H1 (cell line): ENCODE measurements around the gene MYORG.

Source experiments
- CREB1 ChIP-seq: IDR thresholded peaks from 2 replicates; pipeline ENCODE4 v1.6.1; 2012; ENCODE audit warnings: inconsistent platforms
- EZH2 ChIP-seq: fragments of 200-600 bp; sonication (generic); IDR thresholded peaks from 2 replicates; pipeline ENCODE4 v1.7.1; 2012; ENCODE audit warnings: low read depth, mild to moderate bottlenecking, moderate library complexity, low read length, inconsistent platforms; ENCODE audit not compliant: severe bottlenecking
- RFX5 ChIP-seq: IDR thresholded peaks from 2 replicates; pipeline ENCODE4 v1.6.1; 2011; ENCODE audit warnings: low read depth, low read length, improper control_type of control experiment, borderline replicate concordance
- RXRA ChIP-seq: IDR thresholded peaks from 2 replicates; pipeline ENCODE4 v1.6.1; 2011; ENCODE audit warnings: low read depth, mild to moderate bottlenecking, low read length, moderate library complexity; ENCODE audit not compliant: insufficient read depth
- SP1 ChIP-seq: IDR thresholded peaks from 2 replicates; pipeline ENCODE4 v1.6.1; 2011; ENCODE audit warnings: low read depth, low read length
- TF ChIP-seq, protein P1 (sequence below), 3 experiments: IDR thresholded peaks; 1 replicate in 2 of 3; 2 replicates in 1 of 3; pipeline versions ENCODE4 v1.5.1 to v1.6.1; 2011; ENCODE audit warnings: low read length in 3 of 3, mild to moderate bottlenecking in 3 of 3, inconsistent platforms in 2 of 3, low read depth in 1 of 3, moderate library complexity in 1 of 3; ENCODE audit not compliant: insufficient read depth in 1 of 3; ENCODE audit errors: control extremely low read depth in 1 of 3

DNA sequence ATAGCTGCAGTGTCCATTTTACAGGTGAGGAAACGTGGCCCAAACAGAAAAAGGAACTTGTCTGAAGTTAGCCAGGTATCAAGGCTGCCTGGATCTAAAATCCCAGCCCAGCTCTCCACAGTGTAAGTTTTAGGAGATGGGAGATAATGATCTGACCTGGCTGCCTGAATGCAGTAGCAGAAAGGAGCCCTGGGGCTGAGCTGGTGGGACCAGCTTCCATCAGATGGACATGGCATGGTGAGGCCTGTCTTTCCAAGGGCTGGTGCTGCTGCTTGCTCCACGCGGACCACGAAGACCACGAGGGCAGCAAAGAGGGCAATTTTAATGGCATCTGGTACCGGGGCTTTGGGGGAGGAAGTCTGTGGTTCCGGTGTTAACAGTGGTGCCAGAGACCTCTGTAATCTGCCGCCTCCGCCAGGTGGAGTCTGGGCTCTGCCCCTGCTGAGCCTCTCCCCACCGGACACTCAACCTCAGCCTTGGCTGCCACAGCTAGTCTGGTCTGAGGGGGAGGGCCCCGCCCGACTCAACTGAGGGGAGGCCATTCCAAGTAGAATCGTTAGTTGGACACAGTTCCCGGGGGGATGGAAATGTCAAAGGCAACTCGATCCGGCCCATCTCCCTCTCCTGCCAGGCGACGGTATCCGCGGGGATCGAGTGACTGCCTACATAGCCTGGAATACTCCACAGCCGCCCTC is 650 bp downstream of the MYORG start:
- TF ChIP-seq EZH2, result no peak
- TF ChIP-seq, protein P1, sequence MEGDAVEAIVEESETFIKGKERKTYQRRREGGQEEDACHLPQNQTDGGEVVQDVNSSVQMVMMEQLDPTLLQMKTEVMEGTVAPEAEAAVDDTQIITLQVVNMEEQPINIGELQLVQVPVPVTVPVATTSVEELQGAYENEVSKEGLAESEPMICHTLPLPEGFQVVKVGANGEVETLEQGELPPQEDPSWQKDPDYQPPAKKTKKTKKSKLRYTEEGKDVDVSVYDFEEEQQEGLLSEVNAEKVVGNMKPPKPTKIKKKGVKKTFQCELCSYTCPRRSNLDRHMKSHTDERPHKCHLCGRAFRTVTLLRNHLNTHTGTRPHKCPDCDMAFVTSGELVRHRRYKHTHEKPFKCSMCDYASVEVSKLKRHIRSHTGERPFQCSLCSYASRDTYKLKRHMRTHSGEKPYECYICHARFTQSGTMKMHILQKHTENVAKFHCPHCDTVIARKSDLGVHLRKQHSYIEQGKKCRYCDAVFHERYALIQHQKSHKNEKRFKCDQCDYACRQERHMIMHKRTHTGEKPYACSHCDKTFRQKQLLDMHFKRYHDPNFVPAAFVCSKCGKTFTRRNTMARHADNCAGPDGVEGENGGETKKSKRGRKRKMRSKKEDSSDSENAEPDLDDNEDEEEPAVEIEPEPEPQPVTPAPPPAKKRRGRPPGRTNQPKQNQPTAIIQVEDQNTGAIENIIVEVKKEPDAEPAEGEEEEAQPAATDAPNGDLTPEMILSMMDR (IDR thresholded peaks at IDR 0.05; ENCODE audit: control extremely low read depth in 1 of 3, insufficient read depth in 1 of 3, low read depth in 1 of 3, low read length in 3 of 3), result peak in 2 of 3 experiments; percentile 38 to 44; a peak in 3 of 4 replicates
- no peak for TF ChIP-seq RFX5
- TF ChIP-seq SP1, result no peak
- TF ChIP-seq CREB1, result no peak
- TF ChIP-seq RXRA, result no peak
